GM18909 (cell line): ENCODE results near the gene APOBEC3H.

Source experiments
- ATAC-seq: cut with Tn5 transposase; IDR thresholded peaks from one replicate; pipeline ENCODE4 v1.9.1; 2021; ENCODE audit warnings: mild to moderate bottlenecking; ENCODE audit not compliant: unreplicated experiment, poor library complexity

Gene APOBEC3H

DNA sequence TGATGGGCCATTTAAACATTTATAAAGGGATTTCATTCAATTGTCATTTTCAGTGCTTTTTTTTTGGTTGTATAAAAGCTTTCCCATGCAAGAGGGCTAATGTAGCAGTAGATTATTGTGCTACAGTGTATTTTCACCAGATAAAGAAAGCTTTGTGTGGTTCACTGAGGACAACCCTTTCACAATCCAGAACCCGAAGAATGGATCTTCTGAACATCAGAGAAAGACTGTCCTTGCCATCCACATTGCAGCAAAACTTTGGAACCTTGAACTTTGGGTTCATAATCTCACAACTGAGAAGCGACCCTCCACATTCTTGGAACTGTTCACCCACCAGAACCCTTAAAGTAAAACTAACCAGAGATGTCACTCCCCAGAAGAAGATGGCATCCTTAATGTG lies 9.3 kb downstream of the APOBEC3H start:
- ATAC-seq: no peak

DNA sequence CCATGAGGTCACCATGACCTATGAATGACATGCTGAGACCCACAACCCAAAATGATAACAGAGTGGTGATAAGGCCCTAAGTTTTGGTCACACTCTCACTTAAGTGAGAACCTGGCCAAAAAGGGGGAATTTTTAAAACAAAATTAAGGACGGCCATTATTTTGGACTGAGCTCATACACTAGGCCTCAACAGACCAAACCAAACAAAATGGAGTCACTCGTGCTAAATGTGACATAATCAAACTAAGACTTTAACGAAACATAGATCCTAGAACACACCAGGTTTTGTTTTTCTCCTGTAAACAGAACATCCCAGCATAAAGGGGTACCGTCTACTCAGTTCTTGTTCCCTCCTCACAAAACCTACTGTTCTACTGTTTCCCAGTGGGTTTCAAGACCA lies 11.4 kb downstream of the APOBEC3H start:
- no peak for ATAC-seq

DNA sequence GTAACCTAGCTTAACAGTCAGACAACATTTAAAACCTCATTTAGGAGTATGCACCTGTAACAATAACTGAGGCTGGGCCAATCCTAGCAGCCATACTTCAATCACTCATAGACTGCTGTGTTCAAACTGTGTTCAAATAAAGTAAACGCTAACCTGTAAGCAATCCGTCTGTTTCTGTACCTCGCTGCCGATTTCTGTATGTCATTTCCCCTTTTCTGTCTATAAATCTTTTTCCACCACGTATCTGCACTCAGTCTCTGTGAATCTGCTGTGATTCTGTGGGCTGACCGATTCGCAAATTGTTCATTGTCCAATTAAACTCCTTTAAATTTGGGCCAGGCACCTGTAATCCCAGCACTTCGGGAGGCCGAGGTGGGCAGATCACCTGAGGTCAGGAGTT lies 12.3 kb downstream of the APOBEC3H start:
- no peak for ATAC-seq

DNA sequence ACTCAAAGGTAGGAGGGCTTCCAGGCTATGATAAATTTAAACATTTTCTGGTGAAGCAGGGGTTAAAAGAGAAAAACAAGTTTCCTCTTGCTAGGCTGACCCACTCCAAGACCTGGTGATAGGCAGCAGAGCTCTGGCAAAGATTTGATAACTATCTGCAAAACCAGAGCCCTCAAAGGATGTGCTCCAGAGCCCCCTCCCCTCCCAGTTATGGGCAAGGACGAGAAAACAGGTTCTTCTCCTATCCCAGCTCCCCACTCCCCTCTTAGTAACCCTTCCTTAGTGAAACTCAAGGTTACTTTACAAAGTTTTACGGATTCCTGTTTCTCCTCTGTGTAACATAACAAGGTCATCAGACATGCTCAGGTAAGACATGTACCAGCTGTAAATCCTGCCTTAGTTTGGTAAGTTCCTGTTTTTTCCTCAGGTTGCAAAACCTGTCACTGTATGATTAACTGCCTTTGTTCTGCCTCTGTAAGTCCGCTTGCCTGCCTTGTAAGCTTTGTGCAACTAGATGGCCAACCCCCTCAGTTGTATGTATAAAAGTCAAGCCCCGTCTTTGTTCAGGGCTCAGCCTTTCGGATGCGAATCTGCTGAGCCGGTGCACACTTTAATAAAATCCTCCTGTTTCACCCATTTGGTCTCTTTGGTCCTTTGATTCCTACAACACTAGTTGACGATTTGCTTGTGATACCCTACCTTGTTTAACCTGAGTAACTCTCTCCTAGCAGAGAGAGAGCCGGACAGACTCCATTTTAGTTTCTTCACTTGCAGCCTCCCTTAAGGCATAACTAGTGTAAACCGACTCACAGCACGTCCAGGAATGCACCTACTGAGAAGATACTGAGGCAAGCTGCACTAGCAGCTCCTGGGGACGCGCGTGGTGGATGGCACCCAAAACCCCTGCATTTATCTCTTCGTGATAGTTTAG lies 13.9 kb downstream of the APOBEC3H start:
- no peak for ATAC-seq

DNA sequence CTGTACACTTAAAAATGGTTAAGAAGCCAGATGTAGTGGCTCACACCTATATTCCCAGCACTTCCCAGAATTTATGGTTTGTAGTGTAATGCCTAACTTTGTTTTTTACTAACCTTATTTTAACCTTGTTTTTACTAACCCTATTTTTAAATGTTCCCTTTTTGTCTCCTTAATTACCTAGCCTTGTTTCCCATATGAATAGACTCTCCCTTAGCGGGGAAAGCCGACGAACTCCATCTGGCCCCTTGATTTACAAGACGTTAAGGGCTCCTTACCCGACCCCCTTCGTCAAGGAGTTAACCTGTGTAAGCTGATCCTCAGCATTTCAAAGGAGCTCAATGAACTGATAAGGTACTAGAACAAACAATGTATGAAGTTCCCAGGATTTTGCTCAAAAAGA lies 17.1 kb downstream of the APOBEC3H start:
- ATAC-seq: no peak

DNA sequence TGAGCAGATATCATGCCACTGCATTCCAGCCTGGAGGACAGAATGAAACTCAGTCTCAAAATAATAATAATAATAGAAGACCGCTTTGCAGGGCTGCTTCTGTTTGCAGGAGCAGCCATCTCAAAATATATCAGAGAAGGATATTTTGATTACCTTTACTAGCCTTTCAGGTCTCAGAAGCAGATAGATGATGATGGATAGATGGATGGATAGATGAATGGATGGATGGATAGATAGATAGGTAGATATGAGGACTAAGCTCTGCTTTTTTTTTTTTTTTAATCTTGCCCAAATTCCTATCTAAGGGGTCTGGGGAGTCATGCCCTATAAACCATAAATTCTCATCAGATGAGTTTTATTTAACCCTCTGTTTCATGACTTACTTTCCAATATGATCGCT lies 18.5 kb downstream of the APOBEC3H start:
- ATAC-seq: no peak

DNA sequence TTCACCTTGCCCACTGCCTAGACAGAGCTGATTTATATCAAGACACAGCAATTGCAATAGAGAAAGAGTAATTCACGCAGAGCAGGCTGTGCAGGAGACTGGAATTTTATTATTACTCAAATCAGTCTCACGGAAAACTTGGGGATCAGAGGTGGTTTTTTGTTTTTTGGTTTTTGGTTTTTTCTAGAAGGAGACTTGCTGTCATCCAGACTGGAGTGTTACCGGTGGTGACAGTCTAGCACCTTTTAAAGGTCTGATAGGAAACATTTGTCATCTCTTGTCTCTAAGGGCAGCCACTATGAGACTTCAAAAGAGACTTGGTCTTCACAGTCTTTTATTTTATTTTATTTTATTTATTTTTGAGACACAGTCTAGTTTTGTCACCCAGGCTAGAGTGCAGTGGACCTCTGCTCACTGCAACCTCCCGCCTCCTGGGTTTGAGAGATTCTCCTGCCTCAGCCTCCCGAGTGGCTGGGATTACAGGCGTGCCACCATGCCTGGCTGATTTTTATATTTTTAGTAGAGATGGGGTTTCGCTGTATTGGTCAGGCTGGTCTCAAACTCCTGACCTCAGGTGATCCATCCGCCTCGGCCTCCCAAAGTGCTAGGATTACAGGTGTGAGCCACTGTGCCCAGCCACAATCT lies 19.1 kb downstream of the APOBEC3H start:
- ATAC-seq: no peak

DNA sequence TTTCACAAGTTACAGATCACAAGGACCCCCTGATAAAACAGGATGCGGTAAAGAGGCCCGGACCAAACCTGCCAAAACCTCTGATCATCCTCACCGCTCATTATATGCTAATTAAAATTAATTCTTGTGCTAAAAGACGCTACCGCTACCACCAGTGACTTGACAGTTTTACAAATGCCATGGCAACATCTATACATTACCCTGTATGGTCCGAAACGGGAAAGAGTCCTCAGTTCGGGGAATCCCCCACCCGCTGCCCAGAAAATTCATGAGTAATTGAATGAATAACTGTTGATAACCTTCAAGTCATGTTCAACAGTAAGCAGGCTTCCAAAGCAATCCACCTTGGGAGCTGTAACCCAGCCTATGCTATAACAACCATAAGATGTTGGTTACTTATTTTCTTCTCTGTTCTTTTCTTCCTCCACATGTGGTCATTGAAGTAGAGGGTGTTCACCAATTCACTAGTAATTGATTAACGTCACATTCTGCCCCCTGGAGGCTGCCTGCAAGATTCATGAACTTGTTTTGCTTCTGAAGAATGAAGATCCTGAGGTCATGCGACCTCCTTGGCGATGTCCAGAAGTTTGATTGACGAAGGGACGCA lies 20.6 kb downstream of the APOBEC3H start:
- ATAC-seq: peak; percentile 52

DNA sequence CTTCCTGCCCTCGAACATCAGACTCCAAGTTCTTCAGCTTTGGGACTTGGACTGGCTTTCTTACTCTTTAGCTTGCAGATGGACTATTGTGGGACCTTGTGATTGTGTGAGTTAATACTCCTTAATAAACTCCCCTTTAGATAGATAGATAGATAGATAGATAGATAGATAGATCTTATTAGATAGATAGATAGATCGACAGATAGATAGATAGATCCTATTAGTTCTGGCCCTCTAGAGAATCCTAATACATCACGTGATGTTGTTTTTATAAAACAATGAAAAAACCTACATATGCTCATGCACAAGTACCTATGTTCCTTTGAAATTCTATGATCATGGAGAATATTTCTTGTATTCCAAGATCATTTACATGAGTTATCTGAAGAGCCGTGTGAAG lies 23.9 kb downstream of the APOBEC3H start:
- ATAC-seq: no peak

DNA sequence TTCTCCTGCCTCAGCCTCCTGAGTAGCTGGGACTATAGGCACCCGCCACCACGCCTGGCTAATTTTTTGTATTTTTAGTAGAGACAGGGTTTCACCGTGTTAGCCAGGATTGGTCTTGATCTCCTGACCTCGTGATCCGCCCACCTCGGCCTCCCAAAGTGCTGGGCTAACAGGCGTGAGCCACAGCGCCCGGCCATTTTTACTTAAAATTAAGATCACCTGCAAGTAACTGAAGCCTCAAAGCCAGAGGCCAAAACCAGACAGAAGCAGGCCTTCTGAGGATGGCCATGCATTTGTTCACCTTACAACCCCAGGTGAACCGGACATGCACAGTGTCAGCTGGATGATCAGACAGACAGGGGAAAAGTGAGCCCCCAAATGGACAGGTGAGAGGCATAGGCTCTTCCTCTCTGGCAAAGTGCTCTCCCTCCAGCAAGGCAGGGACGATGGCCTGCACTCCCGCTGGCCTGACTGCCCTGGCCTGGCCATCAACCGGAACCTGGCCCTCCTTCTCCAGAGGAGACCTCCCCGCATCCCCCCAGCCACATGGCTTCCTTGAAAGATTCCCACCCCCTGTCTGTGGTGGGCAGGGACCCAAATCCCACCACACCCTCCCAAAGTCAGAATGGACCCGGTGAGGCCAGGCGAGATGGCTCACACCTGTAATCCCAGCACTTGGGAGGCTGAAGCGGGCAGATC lies 25.9 kb downstream of the APOBEC3H start:
- ATAC-seq: no peak

DNA sequence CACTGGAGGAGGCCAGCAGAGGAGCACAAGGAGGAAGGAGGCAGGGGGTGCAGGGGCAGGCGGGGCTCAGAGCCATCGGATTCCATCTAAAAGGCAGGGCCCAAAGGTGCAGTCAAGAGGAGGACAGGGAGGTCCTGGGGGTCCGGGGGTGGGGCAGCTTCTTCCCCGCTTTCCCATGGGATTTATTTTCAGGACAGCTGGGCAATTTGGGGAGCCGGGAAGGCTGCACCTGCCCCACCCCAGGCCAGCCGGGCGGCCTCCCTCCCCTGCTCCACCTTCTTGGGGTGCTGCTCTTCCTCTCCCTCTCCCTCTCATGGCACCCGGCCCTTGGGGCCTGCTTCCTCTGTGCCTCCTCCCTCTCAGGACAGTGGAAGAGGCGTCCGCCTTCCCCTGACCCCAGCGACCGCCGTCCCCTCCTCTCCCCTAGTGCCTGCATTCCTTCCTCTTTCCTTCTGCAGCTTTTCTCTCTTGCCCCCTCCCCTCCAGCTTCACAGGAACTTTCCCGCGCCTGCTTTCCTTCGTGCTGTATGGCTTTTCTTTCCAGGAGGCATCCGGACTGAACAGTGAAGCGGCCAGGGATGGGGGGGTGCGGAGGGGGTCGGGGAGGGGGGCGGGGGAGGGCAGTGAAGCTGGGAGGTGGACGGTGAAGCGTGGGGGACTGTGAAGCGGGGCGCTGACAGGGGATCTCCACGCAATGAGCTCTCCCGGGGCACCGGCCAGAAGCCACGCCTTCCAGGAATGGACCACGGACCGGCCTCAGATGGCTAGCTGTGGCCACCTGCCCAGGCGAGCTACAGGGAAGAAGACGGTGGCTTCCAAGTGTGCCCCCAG lies 26.9 kb downstream of the APOBEC3H start:
- ATAC-seq: no peak

DNA sequence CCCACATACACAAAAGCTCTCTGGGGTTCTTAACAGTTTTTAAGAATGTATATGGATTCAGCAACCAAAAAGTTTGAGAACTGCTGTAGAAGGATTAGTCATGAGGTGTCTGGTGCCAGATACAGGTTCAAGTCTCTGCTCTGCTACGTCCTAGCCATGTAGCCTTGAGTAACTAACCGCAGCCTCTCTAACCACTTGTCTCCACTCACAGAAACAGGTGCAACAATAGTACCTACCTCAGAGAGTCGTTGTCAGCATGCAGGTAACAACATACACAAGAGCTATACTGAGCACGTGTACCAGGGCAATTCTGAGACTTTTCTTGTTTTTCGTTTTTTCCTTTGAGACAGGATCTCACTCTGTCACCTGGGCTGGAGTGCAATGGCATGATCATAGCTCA lies 28.6 kb downstream of the APOBEC3H start:
- ATAC-seq: no peak

DNA sequence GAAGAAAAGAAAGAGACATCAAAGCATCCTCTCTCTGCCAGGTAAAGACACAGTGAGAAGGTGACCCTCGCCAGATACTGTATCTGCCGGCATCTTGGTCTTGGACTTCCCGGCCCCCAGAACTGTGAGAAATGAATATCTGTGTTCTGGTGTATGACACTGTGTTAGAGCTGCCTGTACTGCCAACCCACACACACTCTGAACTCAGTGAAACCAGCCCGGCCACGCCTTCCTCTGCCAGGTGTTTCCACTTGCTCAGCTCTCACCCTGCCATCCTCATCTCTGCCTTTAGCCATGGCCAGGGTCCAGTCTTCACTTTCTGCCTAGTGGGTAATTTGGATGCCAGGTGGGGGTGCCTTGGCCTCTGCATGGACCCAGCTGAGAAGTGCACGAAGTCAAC lies 31.5 kb downstream of the APOBEC3H start:
- no peak for ATAC-seq

DNA sequence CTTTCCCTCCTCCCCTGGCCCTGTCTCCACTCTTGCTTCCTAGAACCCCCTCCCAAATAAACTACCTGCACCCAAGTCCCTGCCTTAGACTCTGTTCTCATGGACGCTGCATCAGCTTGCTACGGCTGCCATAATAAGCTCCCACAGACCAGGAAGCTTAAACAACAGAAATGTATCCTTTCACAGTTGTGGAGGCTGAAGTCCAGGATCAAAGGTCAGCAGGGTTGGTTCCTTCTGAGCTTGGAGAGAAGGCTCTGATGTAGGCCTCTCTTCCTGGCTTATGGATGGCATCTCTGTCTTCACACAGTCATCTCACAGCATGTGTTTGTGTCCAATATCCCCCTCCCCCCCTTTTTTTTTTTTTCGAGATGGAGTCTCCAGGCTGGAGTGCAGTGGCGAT lies 32.0 kb downstream of the APOBEC3H start:
- no peak for ATAC-seq

DNA sequence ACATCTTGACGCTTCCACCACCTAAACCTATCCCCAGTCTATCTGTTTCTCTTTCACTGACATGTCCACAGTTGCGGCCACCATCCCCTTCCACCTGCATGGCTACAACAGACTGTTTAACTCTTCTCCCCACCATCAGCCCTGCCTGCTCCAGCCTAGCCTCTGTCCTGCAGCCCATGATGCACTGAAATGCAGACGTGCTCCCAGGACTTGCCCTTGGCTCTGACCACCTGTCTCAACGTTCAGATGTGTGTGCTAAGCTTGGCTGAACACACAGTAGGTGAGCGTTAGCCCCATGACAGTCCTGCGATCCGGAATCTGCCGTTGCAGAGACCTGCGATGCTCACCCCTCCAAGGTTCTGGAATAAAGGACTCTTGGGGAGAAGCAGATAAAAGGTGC lies 32.7 kb downstream of the APOBEC3H start:
- ATAC-seq: no peak

DNA sequence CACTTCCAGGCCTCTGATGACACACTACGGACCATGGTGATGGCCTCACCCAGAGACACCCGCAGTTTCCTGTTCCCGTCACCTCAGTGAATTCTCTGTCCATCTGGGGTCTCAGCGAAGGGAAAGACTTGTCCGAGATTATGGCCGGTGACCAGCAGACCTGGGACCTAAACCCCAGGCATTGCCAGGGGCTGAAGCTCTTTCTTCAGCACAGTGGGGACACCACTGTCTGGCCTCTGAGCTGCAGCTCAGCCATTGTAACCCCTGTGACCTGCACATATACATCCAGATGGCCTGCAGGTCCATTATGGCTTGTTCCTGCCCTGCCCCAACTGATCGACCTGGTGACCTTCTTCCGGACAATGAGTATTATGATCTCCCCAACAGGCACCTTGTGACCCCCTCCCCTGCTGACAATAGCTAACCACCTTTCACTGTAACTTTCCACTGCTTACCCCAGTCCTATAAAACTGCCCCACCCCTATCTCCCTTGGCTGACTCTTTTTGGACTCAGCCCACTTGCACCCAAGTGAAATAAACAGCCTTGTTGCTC lies 33.2 kb downstream of the APOBEC3H start:
- no peak for ATAC-seq

DNA sequence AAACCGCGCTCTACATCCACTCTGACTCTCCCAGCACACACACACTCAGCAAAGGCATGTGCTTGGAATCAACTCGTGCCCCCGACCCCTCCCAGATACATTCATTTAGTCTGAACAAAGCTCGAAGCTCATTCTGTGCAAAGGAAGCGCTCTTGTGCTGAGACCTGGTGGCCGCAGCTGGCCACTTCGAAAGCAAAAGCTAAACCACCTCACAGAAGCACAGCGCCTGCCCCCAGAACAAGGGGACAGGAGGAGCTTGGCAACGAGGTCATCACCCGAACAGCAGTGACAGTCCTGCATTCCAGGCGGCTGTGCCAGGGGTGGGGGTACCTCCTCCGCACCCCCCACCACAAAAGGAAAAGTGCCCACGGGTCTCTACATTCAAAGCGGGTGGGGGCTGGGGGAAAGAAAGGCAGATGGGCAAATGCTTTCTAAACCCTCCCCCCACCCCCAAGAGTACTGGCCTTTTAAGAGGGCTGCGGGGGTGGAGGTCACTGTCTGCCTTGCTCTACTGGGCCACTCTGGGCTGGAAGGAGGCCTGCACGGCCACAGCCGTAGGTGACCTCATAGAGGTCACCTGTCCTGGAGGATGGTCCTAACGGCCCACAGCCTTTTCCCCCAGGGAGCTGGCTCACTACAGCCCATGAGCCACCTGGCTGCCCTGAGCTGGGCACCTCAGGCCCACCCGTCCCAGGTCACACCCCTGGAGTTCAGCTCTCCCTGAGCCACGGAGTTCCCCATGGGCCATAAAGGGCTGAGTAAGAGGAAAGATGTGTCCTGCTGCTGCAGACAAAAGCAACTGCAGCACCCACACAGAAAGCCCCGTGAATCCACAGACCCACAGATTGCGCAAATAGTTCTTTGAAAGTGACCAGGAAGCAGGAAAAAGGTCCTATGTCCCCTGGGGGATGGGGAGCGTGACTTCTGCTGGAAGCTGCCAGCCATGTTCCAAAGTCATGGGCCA lies 34.1 kb downstream of the APOBEC3H start:
- ATAC-seq: no peak

DNA sequence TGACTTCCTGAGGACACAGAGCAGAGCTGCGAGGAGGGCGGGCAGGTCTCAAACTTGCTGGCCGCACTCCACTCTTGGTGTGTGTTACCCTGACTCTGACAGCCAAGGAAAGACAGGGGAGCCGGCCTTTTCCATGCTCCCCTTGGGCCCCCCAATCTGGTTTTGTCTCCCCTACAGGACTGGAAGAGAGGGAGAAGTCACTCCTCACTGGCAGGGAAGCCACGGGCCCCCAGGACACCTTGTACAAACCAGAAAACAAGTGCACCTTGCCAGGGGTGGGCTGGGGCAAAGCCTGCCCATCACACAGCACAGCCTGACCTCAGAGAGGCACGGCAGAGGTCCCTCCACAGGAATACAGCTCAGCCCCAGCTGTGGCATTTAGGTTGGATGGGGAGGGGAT lies 35.2 kb downstream of the APOBEC3H start:
- no peak for ATAC-seq
